PC-3 (cell line): ENCODE data around the gene CACNA1B.

Experiments
- EZH2 ChIP-seq: fragments of 300-600 bp; sonication (generic); IDR thresholded peaks from one replicate; pipeline ENCODE4 v1.6.1; 2017; ENCODE audit warnings: antibody characterized with exemption, mild to moderate bottlenecking, low read length; ENCODE audit not compliant: unreplicated experiment
- TF ChIP-seq, protein P1 (sequence below): fragments of 300-600 bp; sonication (generic); conservative IDR thresholded peaks from 2 replicates; pipeline ENCODE4 v1.5.1; 2017; ENCODE audit warnings: antibody characterized with exemption, low read depth, mild to moderate bottlenecking, low read length

GRCh38 chr9:138040446-138041430, 163.2 kb downstream of the CACNA1B start:
- TF ChIP-seq EZH2, result no peak
- TF ChIP-seq, protein P1, sequence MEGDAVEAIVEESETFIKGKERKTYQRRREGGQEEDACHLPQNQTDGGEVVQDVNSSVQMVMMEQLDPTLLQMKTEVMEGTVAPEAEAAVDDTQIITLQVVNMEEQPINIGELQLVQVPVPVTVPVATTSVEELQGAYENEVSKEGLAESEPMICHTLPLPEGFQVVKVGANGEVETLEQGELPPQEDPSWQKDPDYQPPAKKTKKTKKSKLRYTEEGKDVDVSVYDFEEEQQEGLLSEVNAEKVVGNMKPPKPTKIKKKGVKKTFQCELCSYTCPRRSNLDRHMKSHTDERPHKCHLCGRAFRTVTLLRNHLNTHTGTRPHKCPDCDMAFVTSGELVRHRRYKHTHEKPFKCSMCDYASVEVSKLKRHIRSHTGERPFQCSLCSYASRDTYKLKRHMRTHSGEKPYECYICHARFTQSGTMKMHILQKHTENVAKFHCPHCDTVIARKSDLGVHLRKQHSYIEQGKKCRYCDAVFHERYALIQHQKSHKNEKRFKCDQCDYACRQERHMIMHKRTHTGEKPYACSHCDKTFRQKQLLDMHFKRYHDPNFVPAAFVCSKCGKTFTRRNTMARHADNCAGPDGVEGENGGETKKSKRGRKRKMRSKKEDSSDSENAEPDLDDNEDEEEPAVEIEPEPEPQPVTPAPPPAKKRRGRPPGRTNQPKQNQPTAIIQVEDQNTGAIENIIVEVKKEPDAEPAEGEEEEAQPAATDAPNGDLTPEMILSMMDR, result no peak
